ENCODE data around the gene RGS6. TPM values are rescaled to one million over a fixed set of nuclear protein-coding genes. Genes with fewer than 3 reads are reported as not detected.

RGS6 gene
- total RNA-seq, 2 experiments from 2014 or later = 0.13 to 0.38 TPM

GRCh38 chr14:72060917-72061316 is 128.7 kb downstream of the RGS6 start:
- POLR2A ChIA-PET = interaction anchor here (0.6 kb wide), 1 partner anchor 17 kb away, joined by 4 read pairs; no protein-coding TSS in a partner anchor
- CTCF ChIA-PET = no interaction called here

GRCh38 chr14:72061718-72062117 is 129.5 kb downstream of the RGS6 start:
- ChIA-PET POLR2A (no interaction called here), CTCF (no interaction called here)

GRCh38 chr14:72063761-72064282 is 131.6 kb downstream of the RGS6 start:
- ChIA-PET CTCF (no interaction called here), POLR2A (no interaction called here)

- CTCF ChIA-PET = interaction anchor here (0.6 kb wide), 1 partner anchor 895 kb away, joined by 3 read pairs; no protein-coding TSS in a partner anchor
These were observed 132.3 kb downstream of the RGS6 start for GRCh38 chr14:72064501-72064900.

GRCh38 chr14:72070458-72070857 is 138.2 kb downstream of the RGS6 start:
- POLR2A ChIA-PET = no interaction called here

More at GRCh38 chr14:72064501-72064900, 132.3 kb downstream of the RGS6 start:
- POLR2A ChIA-PET = no interaction called here

GRCh38 chr14:72075649-72076334 is 143.6 kb downstream of the RGS6 start:
- ChIA-PET POLR2A (no interaction called here), CTCF (no interaction called here)

More at GRCh38 chr14:72070458-72070857, 138.2 kb downstream of the RGS6 start:
- CTCF ChIA-PET = no interaction called here

- ChIA-PET CTCF (no interaction called here), POLR2A (no interaction called here)
These were observed 148.9 kb downstream of the RGS6 start for GRCh38 chr14:72081137-72081536.

GRCh38 chr14:72084935-72085334 is 152.7 kb downstream of the RGS6 start:
- POLR2A ChIA-PET = no interaction called here
- CTCF ChIA-PET = no interaction called here

GRCh38 chr14:72089625-72090024 is 157.4 kb downstream of the RGS6 start:
- CTCF ChIA-PET = interaction anchor here (2.3 kb wide), 1 partner anchor 14 kb away, joined by 6 read pairs; no protein-coding TSS in a partner anchor
- POLR2A ChIA-PET = no interaction called here

- POLR2A ChIA-PET = no interaction called here
- CTCF ChIA-PET = no interaction called here
These were observed 162.8 kb downstream of the RGS6 start for GRCh38 chr14:72094844-72095582.

GRCh38 chr14:72097173-72097783 is 165.0 kb downstream of the RGS6 start:
- ChIA-PET CTCF (no interaction called here), POLR2A (no interaction called here)

- ChIA-PET POLR2A (no interaction called here), CTCF (no interaction called here)
These were observed 166.0 kb downstream of the RGS6 start for GRCh38 chr14:72098210-72098609.

GRCh38 chr14:72099566-72099965 is 167.3 kb downstream of the RGS6 start:
- ChIA-PET POLR2A (no interaction called here), CTCF (no interaction called here)

GRCh38 chr14:72104011-72104613 is 171.9 kb downstream of the RGS6 start:
- CTCF ChIA-PET = interaction anchor here (0.8 to 1.5 kb wide), 3 partner anchors 14 to 59 kb away, joined by 3 to 6 read pairs (median 3); no protein-coding TSS in a partner anchor
- POLR2A ChIA-PET = no interaction called here

- POLR2A ChIA-PET = no interaction called here
- CTCF ChIA-PET = no interaction called here
These were observed 179.7 kb downstream of the RGS6 start for GRCh38 chr14:72111911-72112310.

- POLR2A ChIA-PET = no interaction called here
- CTCF ChIA-PET = no interaction called here
These were observed 186.6 kb downstream of the RGS6 start for GRCh38 chr14:72118841-72119240.

GRCh38 chr14:72120315-72120714 is 188.1 kb downstream of the RGS6 start:
- ChIA-PET POLR2A (no interaction called here), CTCF (no interaction called here)

- ChIA-PET CTCF (no interaction called here), POLR2A (no interaction called here)
These were observed 191.5 kb downstream of the RGS6 start for GRCh38 chr14:72123755-72124154.

GRCh38 chr14:72124171-72124570 is 191.9 kb downstream of the RGS6 start:
- CTCF ChIA-PET = no interaction called here
- POLR2A ChIA-PET = no interaction called here

- POLR2A ChIA-PET = no interaction called here
These were observed 193.9 kb downstream of the RGS6 start for GRCh38 chr14:72126091-72126490.

More at GRCh38 chr14:72126091-72126490, 193.9 kb downstream of the RGS6 start:
- CTCF ChIA-PET = no interaction called here
